NCI-H1105 treated with DMSO at 0.1 percent for 48 hours (cell line): ENCODE data around the gene ECD.

Experiments used
- DNase-seq: peaks from one replicate; lab custom pipeline; 2025; lab: John Stamatoyannopoulos, UW

The ECD gene

GRCh38 chr10:73096449-73097304 lies 71.1 kb downstream of the ECD start, which contains the start of gene P4HA1:
P4HA1 (minus strand) TSS chr10:73096866; CDS start chr10:73074883, 21,983 bp downstream.
- peak; percentile 87 for DNase-seq

- DNase-seq: peak; percentile 29
Observed at GRCh38 chr10:73096041-73096448, 71.8 kb downstream of the ECD start.

- DNase-seq: peak; percentile 29
Observed at GRCh38 chr10:73095481-73096021, 72.3 kb downstream of the ECD start.

GRCh38 chr10:73094986-73095480 lies 72.8 kb downstream of the ECD start:
- DNase-seq: no peak

GRCh38 chr10:73093922-73094850 lies 73.6 kb downstream of the ECD start:
- DNase-seq: no peak

- no peak for DNase-seq
Observed at GRCh38 chr10:73092830-73093229, 75.0 kb downstream of the ECD start.

- DNase-seq: no peak
Observed at GRCh38 chr10:73088304-73088703, 79.5 kb downstream of the ECD start.

GRCh38 chr10:73086816-73087215 lies 81.0 kb downstream of the ECD start:
- DNase-seq: no peak

GRCh38 chr10:73084209-73084608 lies 83.6 kb downstream of the ECD start:
- DNase-seq: no peak
